ENCODE data around the gene OSCP1.
A peak's percentile ranks its signal among the peaks of the same experiment; 100 is the strongest.
"Not testable (repeated sequence)": the region's sequence is repeated elsewhere in the genome, so short reads cannot be mapped to it uniquely, and the experiment has no call there.

Gene OSCP1, protein sequence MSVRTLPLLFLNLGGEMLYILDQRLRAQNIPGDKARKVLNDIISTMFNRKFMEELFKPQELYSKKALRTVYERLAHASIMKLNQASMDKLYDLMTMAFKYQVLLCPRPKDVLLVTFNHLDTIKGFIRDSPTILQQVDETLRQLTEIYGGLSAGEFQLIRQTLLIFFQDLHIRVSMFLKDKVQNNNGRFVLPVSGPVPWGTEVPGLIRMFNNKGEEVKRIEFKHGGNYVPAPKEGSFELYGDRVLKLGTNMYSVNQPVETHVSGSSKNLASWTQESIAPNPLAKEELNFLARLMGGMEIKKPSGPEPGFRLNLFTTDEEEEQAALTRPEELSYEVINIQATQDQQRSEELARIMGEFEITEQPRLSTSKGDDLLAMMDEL

DNA sequence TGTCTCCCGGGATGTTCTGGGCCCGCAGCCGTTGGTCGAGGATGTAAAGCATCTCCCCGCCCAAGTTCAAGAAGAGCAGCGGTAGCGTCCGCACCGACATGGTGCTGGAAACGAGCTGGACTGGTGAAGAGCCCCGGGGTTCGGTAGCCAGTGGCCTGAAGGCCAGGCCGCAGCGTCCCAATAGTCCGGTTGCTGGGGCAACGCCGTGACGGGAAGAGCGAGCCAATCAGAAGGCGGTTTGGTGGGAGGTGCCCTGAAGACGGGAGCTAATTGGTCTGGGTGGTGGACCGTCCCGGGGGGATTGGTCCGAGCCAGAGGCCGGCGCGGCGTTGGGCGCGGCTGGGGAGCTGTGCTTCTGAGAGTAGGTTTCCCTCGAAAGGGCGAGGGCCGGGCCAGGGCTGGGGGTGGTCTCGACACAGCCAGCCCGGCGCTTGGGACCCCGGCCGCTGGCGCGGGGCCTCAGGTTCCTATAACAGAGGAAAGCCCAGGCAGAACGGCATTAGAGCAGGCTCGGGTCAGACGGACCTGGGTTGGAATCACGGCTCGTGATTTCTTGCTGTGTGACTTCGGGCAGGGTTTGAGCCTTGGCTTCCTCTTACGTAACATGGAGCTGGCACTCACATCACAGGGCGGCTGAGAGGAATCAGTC is at the start of gene OSCP1:
OSCP1 (minus strand) TSS at position 182 of the 649 bp plus-strand sequence; CDS start at position 100, 82 bp downstream.
- DNase-seq (ENCODE audit: low read depth), result peak; percentile 79

DNA sequence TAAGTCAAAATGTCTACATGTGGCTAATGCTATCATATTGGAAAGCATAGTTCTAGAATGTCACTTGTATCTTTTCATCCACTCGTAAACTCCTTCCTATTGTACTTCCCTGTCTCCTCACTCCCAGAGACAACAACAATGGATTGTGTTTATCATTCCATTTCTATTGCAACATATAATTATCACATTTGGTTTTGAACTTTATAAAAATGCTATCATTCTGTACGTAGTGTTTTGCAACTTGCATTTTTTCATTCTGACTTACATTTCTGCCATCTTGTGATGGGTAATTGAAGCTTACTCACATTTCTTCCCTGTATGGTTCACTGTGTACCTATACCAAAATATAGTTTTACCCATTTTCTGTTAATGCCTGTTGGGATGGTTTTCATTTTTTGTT is 47.0 kb upstream of the OSCP1 start:
- DNase-seq (ENCODE audit: low read depth), result no peak

DNA sequence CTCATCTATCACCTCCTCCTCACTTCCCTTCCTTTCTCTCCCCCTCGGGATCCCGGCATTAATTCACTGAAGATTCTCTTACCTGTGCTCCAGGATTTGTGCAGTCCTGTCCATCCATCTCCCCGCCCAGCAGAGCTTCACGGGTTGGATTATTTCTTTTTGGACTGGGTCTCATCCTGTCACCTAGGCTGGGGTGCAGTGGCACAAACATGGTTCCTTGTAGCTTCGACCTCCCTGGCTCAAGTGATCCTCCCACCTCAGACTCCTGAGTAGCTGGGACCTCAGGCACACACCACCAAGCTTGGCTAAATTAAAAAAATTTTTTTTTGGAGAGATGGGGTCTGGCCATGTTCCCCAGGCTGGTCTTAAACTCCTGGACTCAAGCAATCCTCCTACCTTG is 44.7 kb upstream of the OSCP1 start:
- no peak for DNase-seq (ENCODE audit: low read depth)

DNA sequence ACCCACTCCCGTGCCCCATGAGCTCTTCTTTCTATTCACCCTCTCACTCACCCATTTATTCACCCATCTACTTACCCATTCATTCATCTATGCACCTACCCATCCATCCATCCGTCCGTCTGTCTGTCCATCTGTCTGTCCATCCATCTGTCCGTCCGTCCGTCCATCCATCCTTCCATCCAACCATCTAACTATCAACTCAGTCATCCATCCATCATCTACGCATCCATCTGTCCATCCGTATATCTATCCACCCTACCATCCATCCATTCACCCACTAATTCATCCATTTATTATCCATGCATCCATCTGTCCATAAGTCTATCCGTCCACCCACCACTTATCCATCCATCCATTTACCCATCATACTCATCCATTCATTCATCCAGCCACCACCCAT is 43.3 kb upstream of the OSCP1 start:
- DNase-seq (ENCODE audit: low read depth), result no peak

DNA sequence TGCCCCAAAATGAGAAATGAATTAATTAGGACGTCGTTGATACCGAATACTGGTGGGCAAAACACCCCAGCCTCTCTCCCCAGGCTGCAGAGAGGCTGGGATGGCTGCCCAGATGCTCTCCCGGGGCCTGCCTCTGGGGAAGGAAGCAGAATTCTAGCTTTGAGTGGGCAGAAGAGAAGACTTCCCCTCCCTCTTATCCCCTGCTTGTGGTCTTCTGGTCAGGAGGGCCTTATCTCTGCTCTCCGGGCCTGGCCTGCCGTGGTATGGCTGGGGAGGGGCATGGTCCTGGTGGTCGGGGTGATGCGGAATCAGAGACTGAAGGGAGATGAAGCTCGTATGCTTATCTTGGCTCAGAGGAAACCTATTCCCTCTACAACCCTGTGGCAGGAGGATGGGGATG is 42.2 kb upstream of the OSCP1 start:
- no peak for DNase-seq (ENCODE audit: low read depth)

DNA sequence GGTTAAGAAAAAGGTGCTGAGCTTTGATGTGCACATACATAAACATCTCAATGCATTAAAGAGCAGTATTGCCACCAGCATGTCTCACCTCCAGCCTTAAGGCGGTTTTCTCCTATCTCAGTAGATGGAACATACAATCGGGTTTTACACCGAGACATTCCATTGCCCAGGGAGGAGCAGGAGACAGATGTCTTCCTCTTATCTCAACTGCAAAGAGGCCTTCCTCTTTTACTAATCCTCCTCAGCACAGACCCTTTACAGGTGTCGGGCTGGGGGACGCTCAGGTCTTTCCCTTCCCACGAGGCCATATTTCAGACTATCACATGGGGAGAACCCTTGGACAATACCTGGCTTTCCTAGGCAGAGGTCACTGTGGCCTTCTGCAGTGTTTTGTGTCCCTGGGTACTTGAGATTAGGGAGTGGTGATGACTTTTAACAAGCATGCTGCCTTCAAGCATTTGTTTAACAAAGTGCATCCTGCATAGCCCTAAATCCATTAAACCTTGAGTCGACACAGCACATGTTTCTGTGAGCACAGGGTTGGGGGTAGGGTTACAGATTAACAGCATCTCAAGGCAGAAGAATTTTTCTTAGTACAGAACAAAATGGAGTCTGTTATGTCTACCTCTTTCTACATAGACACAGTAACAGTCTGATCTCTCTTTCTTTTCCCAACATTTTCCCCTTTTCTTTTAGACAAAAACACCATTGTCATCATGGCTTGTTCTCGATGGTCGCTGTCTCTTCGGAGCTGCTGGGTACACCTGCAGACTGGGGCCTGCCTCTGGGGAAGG is 39.2 kb upstream of the OSCP1 start:
- DNase-seq (ENCODE audit: low read depth), result not testable (repeated sequence)

DNA sequence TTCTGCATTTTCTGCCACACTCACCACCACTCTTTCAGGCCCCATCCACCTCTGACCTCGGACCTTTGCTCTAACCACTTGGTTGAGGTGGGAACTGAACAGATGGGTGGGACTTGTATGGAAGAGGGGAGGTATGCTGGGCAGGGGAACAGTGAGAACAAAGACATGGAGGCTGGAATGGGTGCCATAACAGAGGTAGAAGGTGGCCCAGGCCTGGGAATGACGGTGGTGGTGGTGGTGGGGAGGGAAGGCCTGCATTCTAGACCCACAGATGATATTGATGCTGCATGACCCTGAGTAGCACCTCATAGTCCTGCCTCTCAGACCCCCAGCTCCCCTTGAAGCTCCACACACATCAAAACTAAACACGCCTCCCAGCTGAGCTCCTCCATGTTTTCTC is 37.7 kb upstream of the OSCP1 start:
- no peak for DNase-seq (ENCODE audit: low read depth)

DNA sequence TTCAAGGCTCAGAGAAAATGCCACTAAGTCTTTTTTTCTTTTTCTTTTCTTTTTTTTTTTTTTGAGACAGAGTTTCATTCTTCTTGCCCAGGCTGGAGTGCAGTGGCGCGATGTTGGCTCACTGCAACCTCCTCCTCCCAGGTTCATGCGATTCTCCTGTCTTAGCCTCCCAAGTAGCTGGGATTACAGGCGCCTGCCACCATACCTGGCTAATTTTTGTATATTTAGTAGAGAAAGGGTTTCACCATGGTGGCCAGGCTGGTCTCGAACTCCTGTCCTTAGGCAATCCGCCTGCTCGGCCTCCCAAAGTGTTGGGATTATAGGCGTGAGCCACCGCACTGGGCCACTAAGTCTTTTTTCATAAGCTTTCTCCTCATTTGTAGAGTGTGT is 37.1 kb upstream of the OSCP1 start:
- DNase-seq (ENCODE audit: low read depth), result not testable (repeated sequence)

DNA sequence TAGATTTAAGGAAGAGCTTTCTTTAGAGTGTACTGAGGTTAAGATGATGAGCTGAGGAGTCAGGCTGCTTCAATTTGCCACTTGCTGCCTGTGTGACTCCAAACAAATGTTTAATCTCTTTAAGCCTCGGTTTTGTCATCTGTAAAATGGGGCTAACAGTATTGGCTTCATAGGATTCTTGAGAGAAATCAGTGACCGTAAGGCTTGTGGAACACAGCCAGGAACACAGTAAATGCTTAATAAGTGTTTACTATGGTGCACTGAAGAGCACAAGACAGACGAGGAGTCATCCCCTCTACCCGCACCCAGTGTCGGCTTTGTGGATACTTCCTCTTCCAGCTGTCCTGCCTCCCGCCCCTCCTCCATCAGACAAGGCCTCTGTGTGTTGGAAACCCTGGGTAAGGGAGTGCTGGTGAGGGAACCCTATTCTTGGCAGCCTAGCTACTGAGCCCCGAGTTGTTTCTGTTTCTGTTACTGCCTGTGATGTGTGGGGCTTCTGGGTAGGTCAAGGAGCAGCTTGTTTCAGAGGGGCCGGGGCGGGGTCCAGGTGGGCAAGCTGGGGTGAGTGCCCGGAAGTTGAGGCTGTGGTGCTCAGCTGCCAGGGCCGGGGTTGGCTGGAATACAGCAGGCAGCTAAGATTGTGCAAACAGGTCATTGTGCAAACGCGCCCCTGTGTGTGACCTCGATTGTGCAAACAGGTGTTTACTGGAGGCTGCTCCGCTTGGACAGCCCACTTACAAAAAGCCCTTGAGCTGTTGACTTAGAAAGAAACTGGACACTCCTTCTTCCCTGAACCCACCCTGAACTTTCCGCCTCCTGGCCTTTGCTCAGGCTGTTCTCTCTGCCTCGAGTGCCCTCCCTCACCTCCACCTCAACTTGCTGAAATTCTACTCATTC is 36.4 kb upstream of the OSCP1 start:
- DNase-seq (ENCODE audit: low read depth), result no peak

DNA sequence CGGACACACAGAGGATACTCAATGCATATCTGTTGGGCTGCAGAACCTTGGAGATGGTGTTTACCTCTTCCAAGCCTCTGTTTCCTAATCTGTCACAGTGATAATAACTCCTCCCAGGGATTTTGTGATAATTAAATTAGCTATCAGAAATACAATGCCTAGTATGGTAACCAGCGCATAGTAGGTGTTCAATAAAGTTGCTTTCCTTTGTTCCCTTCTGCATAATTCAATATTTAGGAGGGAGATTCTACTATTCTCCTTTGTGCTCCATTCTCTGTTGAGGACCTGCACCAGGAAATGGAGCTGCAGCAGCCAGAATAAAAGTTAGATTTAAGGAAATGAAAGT is 35.8 kb upstream of the OSCP1 start:
- DNase-seq (ENCODE audit: low read depth), result no peak

DNA sequence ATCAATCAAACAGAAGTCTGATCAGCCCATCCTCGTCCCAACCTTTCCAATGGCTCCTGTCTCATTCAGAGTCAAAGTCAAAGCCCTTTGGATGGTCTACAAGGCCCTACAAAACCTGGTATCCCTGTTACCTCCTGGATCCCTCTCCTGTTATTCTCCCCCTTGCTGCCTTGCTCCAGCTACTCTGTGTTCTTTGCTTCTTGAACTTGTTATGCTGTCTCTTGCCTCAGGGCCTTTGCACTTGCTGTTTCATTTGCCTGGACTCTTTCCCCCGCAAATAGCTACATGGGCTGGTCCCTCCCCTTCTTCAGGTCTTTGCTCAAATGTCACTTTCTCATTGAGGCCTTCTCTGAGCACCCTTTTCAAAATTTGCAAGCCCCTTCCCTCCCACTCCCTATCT is 33.8 kb upstream of the OSCP1 start:
- DNase-seq (ENCODE audit: low read depth), result no peak

DNA sequence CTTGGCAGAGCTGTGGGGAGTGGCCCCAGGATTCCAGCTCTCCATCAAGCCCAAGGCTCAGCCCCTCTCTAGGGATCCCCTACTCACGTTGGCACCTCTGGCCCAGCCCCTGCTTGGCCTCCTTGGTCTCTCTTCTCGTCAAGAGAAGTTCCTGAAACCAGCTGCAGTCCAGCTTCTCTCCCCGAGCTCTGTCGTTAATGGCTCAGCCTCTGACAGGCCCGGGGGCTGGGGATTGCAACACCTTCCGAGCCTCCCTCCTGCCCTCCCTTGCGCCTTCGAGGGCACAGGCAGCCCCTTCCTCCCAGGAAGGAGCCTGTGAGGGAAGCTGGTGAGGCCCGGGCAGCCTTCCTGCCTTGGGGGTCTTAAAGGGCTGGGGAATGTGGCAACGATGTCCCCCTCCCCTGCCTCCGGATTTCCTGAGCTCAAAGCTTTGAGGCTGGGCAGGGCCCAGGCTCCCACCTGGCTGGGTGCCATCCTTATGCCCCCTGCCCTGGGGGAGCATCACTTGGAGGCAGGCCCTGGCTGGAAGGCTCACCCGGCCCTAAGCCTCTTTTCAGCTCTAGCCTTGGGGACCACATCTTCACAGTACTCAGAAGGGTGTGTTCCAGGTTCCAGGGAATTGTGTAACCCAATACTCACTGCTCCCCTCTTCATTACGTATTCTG is 32.6 kb upstream of the OSCP1 start, which contains the start of gene CSF3R:
CSF3R (minus strand) TSS at position 190 of the 665 bp plus-strand sequence. CDS start 3,417 bp downstream, outside the sequence.
- DNase-seq (ENCODE audit: low read depth), result no peak

DNA sequence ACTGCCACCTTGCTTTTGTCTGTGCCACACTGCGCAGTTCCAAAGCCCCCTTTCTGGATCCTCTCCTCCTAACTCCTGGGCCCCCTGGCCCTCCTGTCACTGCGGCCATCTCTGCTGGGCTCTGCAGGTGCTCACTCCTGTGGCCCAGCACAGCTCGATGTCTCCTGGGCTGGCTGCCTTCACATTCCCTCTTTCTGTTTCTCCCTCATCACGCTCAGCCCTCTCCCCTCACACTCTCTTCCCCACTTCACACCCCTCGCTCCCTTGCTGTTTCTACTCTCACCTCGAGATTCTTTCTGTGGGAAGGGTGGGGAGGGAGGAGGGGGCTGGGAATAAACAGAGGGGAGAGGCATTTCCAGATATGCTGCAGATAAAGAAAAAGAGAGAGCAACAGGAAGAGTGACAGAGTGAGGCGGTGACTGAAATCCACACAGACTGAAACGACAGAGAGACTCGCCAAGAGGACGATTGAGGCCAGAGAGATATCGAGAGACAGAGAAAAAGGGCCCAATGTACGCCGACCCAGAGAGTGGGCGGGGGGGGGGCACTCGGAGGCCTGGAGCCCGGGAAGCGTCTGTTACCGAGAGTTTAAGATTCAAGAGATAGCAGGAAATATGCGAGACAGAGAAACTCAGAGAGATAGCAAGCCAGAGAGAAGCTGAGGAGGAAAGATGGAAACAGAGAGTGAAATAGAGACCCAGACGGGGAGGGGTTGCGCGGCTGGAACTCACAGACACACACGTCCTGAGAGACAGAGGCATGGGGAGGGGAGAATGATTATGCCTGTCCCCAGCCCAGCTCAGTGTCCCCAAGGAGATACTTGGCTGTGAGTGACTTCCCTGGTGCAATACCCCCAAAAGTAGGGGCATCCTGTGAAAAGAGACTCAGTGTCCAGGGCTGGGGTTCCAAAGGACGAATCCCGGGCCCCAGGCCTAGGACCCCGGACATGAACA is 31.8 kb upstream of the OSCP1 start:
- no peak for DNase-seq (ENCODE audit: low read depth)

DNA sequence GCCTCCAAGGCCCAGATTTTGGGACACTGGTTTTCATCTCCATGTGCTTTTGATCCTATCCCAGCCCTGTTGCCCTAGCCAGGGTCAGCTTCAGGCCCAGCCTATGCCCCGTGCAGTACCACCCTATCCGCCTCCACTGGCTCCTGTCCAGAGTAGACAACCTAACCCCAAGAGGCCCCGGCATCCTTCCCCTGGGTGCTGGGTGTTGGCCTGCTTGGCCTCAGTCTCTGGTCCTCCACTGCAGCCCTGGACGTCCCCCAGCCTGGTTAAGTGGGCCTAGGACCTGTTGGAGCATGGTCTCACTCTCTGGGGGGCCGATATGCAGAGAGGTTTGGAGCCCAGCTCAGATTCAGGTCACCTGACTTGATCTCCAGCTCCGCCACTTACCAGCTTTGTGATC is 30.8 kb upstream of the OSCP1 start:
- DNase-seq (ENCODE audit: low read depth), result no peak

DNA sequence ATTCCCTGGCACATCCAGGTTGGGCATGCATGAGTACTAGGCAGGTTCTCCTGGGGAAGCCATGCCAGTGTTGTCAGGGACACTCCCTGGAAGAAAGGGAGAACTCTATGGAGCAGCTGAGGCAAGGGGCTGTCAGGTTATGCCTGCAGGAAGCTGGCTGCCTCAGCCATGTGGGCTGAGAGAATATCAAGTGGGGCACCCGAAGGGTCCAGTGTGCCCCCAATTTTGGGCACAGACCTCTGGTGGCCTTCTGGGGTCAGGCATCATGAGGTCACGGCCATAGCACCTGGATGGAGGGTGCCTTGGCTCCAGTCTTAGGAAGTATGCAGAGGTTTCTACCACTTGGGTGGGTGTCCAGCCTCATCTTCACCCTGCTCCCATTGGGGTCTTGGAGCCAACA is 29.9 kb upstream of the OSCP1 start:
- DNase-seq (ENCODE audit: low read depth), result no peak

DNA sequence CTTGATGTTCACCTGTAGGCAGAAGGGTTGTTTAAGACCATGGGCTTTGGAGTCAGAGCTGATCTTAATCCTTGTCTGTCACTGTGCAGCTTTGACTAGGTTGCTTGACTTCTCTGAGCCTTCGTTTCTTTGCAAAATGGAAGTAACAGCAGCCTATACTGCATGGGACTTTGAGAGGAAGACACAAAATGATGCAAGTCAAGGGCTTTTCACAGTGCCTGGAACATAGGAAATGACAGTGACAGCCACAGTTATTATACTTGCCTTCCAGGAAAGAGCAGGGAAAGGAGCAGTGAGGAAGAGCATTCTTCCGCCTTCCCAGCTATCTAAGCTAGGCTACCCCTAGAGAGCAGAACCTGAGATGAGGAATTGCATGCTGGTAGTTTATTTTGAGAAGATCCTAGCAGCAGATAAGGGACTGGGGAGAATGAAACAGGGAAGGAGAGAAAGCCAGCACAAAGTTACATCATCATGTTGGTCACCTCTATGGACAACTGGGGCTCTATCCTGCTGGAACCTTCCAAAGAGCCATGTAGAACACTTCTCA is 29.3 kb upstream of the OSCP1 start:
- no peak for DNase-seq (ENCODE audit: low read depth)

DNA sequence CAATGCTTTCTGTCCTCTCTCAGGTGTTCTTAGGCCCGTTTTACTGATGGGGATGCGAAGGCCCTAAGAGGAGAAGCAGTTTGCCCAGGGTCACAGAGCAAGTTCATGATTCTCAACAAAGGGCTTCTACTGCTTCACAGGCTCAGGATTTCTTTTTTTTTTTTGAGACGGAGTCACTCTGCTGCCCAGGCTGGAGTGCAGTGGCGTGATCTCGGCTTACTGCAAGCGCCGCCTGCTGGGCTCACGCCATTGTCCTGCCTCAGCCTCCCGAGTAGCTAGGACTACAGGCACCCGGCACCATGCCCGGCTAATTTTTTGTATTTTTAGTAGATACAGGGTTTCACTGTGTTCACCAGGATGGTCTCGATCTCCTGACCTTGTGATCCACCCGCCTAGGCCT is 27.4 kb upstream of the OSCP1 start:
- DNase-seq (ENCODE audit: low read depth), result not testable (repeated sequence)

DNA sequence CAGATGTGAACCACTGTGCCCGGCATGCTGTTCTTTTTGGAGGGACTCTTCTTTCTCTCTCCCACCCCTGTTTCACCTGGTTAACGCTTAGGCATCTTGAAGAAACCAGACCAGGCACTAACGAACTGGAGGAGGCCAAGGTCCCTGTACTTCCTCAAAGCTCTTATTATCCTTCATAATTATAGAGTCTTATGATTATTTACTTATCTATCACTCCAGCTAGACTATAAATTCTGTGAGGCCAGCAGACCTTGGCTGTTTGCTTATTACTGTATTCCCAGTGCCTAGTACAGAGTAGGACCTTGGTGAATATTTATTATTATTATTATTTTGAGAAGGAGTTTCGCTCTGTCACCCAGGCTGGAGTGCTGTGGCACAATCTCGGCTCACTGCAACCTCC is 26.7 kb upstream of the OSCP1 start:
- no peak for DNase-seq (ENCODE audit: low read depth)

DNA sequence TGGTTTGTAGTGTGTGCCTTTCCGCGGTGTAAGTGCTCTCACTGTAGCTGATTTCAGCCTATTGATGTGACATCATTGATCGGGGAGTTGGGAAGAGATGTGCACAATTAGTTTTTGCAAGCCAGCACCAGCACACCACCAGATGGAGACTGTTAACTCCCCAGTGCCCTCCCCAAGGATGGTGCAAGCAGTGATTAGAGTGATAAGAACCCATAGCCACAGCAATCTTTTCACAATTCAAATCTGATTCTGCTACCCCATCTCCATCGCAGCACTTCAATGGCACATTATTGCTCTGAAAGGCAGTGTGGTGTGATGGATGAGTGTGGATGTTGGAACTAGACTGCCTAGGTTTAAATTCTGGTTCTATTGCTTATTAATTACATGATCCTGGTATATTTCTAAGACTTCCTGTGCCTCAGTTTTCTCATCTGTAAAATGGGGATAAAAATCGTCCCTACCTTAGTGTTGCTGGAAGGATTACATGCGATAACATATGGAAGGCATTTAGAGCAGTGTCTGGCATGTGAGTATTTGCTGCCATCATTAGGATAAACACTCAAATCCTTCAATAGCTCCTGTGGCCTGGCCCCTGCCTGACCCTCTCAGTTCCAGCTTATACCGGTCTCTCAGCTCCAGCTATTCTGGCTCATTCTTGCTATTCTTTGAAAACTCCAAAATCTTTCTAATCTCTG is 25.8 kb upstream of the OSCP1 start:
- no peak for DNase-seq (ENCODE audit: low read depth)

Measured in activated T-helper 9 cell treated with anti-CD3 and anti-CD28 coated beads, Interleukin-2, amount 50 U/mL, for 16 hours (primary cell).